ENCODE measurements around the gene MYH11.
"Not testable (repeated sequence)": the region's sequence is repeated elsewhere in the genome, so short reads cannot be mapped to it uniquely, and the experiment has no call there.

Gene MYH11

DNA sequence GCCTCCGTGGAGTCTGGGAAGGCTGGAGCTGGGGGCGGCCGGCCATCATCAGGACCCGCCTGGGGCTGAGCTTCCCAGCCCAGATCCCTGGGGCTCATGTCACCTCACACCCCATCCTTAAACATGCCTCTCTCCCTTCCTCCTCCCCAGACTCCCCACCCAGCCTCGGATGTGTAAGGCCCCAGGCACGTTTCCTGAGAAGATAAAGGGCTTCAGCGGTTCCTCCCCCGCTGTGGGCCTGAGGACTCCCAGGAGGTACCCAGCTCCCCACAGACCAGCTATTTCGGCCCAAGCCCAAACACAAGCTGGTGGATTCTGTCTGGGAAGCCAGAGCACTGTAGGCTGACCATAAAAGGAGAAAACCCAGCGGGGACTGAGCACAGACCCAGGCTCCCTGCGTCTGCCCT, 49.2 kb downstream of the MYH11 start:
- peak; percentile 11 for DNase-seq (ENCODE audit: low read depth)
- H3K27me3 ChIP-seq (replicated peaks; ENCODE audit: control insufficient read depth, insufficient read depth, low read length): peaks cover 22% of the 10 kb centered on the region
- H3K9ac ChIP-seq (ENCODE audit: low read length): no peak overlapping the region
- no peaks in the 10 kb centered on the region for H3K36me3 ChIP-seq (ENCODE audit: control insufficient read depth, insufficient read depth, low read length, severe bottlenecking)
- H3K4me3 ChIP-seq (ENCODE audit: low read length): no peak overlapping the region
- H3K9me3 ChIP-seq (ENCODE audit: control insufficient read depth, low read length): no peaks in the 10 kb centered on the region
- peaks cover 13% of the 10 kb centered on the region for H3K4me1 ChIP-seq (ENCODE audit: control insufficient read depth, insufficient read depth, low read length)

DNA sequence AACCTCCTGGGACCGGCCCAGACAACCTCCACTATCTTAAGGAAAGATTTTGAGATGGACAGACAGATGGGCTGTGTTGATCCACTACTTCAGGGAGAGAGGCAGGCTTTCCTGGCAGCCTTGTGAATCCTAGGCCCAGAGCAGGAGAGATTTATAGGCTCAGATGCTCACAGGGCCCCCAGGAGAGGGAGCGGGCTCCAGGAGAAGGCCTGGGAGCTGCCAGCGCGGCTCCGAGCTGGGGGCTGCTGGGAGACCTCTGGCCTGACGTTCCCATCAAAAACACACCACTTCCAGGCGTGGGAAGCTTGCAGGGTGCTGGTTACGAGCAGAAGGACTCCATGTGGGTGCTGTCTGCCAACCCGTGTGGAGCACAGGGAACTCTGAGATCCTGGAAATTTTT, 53.2 kb downstream of the MYH11 start:
- Histone ChIP-seq H3K36me3 (ENCODE audit: control insufficient read depth, insufficient read depth, low read length, severe bottlenecking) (no peaks in the 10 kb centered on the region), H3K9ac (ENCODE audit: low read length) (no peak overlapping the region), H3K9me3 (ENCODE audit: control insufficient read depth, low read length) (no peaks in the 10 kb centered on the region), H3K4me1 (ENCODE audit: control insufficient read depth, insufficient read depth, low read length) (no peaks in the 10 kb centered on the region), H3K27me3 (replicated peaks; ENCODE audit: control insufficient read depth, insufficient read depth, low read length) (peaks cover 35% of the 10 kb centered on the region), H3K4me3 (ENCODE audit: low read length) (no peak overlapping the region)
- DNase-seq (ENCODE audit: low read depth): no peak

DNA sequence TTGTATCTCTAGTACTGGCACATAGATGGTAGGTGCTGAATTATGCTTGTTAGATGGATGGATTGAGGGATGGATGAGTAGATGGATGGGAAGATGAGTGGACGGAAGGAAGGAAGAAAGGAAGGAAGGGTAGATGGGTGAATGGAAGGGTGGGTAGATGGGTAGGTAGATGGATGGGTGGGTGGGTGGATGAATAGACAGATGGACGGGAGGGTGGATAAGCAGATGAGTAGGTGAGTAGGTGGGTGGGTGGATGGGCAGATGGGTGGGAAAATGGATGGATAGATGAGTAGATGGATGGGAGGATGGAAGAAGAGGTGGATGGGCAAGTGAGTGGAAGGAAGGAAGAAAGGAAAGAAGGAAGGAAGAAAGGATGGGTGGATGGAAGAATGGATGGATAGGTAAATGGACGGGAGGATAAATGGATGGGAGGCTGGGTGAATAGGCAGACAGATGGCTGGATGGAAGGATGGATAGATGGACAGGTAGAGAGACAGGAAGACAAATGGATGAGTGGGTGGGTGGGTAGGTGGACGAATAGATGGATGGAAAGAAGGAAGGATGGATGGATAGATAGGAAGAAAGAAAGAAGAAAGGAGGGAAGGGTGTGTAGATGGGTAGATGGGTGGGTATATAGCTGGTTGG, 56.9 kb downstream of the MYH11 start:
- Histone ChIP-seq H3K36me3 (ENCODE audit: control insufficient read depth, insufficient read depth, low read length, severe bottlenecking) (no peaks in the 10 kb centered on the region), H3K4me3 (ENCODE audit: low read length) (no peak overlapping the region), H3K9me3 (ENCODE audit: control insufficient read depth, low read length) (peaks cover 15% of the 10 kb centered on the region), H3K9ac (ENCODE audit: low read length) (no peak overlapping the region), H3K27me3 (replicated peaks; ENCODE audit: control insufficient read depth, insufficient read depth, low read length) (peaks cover 28% of the 10 kb centered on the region), H3K4me1 (ENCODE audit: control insufficient read depth, insufficient read depth, low read length) (no peaks in the 10 kb centered on the region)
- DNase-seq (ENCODE audit: low read depth): no peak

DNA sequence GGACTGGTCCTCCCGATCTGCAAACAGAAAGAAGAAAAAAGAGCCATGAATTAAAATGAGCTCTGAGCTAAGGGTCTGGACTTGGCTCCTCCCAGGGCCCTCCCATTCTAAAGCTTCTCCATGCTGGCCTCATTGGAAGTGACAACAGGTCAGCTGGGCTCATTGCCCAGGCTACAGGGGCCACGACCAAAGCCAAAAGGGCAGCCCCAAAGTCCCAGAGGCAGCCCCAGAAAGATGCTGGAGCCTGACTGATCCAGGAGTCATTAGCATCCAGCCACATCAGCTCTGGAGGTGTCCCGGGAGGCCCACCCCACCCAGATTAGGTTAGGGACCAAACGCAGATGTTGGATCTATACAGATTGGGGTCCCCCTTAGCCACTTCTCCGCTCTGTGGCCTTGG, 58.2 kb downstream of the MYH11 start:
- Histone ChIP-seq H3K27me3 (replicated peaks; ENCODE audit: control insufficient read depth, insufficient read depth, low read length) (peaks cover 25% of the 10 kb centered on the region), H3K9me3 (ENCODE audit: control insufficient read depth, low read length) (peaks cover 15% of the 10 kb centered on the region), H3K9ac (ENCODE audit: low read length) (no peak overlapping the region), H3K4me1 (ENCODE audit: control insufficient read depth, insufficient read depth, low read length) (peaks cover 6% of the 10 kb centered on the region), H3K36me3 (ENCODE audit: control insufficient read depth, insufficient read depth, low read length, severe bottlenecking) (no peaks in the 10 kb centered on the region), H3K4me3 (ENCODE audit: low read length) (no peak overlapping the region)
- DNase-seq (ENCODE audit: low read depth): no peak

DNA sequence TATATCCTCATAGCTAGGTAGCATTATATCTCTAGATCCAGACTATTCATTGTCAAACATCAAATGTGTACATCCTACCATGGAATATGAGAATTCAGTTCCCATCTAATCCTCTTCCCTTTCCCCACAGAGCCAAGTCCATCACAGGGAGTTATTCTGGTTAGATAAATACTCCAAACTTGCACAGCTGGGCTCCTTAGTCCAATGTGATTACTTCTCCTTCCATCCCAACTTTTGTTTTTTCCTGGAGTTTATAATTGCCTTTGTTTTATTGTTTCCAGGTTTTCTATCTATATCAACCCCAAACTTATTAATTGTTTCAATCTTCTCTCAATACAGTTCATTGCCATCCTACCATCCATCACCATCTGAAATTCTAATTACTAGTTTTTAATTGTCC, 59.9 kb downstream of the MYH11 start:
- Histone ChIP-seq H3K4me3 (ENCODE audit: low read length) (no peak overlapping the region), H3K36me3 (ENCODE audit: control insufficient read depth, insufficient read depth, low read length, severe bottlenecking) (no peaks in the 10 kb centered on the region), H3K9ac (ENCODE audit: low read length) (no peak overlapping the region), H3K9me3 (ENCODE audit: control insufficient read depth, low read length) (peaks cover 15% of the 10 kb centered on the region), H3K27me3 (replicated peaks; ENCODE audit: control insufficient read depth, insufficient read depth, low read length) (peaks cover 19% of the 10 kb centered on the region), H3K4me1 (ENCODE audit: control insufficient read depth, insufficient read depth, low read length) (peaks cover 6% of the 10 kb centered on the region)
- DNase-seq (ENCODE audit: low read depth): no peak

DNA sequence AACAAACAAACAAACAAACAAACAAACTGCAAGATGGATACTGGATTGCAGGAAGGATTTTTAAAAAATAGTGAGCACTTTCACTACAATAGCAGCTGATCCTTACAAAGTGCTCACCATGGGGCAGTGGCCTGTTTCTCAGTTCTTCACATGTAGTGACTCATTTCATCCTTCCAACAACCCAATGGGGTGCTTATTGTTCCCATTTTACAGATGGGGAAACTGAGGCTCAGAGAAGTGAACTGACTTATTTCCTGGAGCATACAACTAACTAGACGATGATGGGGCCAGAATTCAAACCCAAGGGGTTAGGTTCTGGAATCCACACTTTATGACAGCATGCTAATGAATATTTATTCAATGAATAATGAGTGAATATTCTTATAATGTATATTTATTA, 61.2 kb downstream of the MYH11 start:
- H3K4me3 ChIP-seq (ENCODE audit: low read length): no peak overlapping the region
- peaks cover 17% of the 10 kb centered on the region for H3K27me3 ChIP-seq (replicated peaks; ENCODE audit: control insufficient read depth, insufficient read depth, low read length)
- DNase-seq (ENCODE audit: low read depth): no peak
- H3K36me3 ChIP-seq (ENCODE audit: control insufficient read depth, insufficient read depth, low read length, severe bottlenecking): no peaks in the 10 kb centered on the region
- peaks cover 6% of the 10 kb centered on the region for H3K4me1 ChIP-seq (ENCODE audit: control insufficient read depth, insufficient read depth, low read length)
- no peak overlapping the region for H3K9ac ChIP-seq (ENCODE audit: low read length)
- peaks cover 15% of the 10 kb centered on the region for H3K9me3 ChIP-seq (ENCODE audit: control insufficient read depth, low read length)

DNA sequence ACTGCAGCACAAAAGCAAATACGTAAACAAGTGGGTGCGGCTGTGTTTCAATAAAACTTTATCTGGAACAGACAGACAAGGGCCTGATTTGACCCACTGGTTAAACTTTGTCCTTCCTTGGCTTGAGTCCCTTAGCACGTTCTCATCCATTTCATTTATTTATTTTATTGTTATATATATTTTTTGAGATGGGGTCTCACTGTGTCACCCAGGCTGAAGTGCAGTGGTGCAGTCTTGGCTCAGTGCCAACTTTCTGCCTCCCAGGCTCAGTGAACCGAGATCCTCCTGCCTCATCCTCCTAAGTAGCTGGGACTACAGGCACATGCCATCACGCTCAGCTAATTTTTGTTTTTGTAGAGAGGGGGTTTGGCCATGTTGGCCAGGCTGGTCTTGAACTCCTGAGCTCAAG, 64.3 kb downstream of the MYH11 start:
- Histone ChIP-seq H3K4me1 (ENCODE audit: control insufficient read depth, insufficient read depth, low read length) (peaks cover 9% of the 10 kb centered on the region), H3K9me3 (ENCODE audit: control insufficient read depth, low read length) (peaks cover 13% of the 10 kb centered on the region), H3K4me3 (ENCODE audit: low read length) (no peak overlapping the region), H3K36me3 (ENCODE audit: control insufficient read depth, insufficient read depth, low read length, severe bottlenecking) (no peaks in the 10 kb centered on the region), H3K27me3 (replicated peaks; ENCODE audit: control insufficient read depth, insufficient read depth, low read length) (peaks cover 6% of the 10 kb centered on the region), H3K9ac (ENCODE audit: low read length) (no peak overlapping the region)
- no peak for DNase-seq (ENCODE audit: low read depth)

DNA sequence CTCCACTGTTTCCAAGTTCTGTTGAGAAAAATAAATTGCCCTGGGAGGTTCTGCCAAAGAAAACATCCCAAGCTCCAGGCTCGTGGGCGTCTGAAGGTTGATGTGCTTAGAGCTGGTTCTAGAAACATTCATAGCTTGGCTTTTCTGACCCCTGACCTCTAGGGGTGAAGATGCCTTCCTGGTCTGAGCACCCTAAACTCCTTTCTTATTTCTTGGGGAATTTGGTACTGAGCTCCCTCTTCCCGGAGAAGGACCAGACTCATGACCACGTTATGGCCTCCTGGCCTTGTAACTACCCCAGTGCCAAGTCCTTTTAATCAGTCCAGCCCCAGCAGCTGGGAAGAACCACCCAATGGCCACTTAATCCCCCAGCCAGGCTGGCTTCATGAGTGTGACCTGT, 66.4 kb downstream of the MYH11 start:
- Histone ChIP-seq H3K27me3 (replicated peaks; ENCODE audit: control insufficient read depth, insufficient read depth, low read length) (peaks cover 13% of the 10 kb centered on the region), H3K36me3 (ENCODE audit: control insufficient read depth, insufficient read depth, low read length, severe bottlenecking) (no peaks in the 10 kb centered on the region), H3K9ac (ENCODE audit: low read length) (no peak overlapping the region), H3K4me1 (ENCODE audit: control insufficient read depth, insufficient read depth, low read length) (peaks cover 9% of the 10 kb centered on the region), H3K9me3 (ENCODE audit: control insufficient read depth, low read length) (no peaks in the 10 kb centered on the region), H3K4me3 (ENCODE audit: low read length) (no peak overlapping the region)
- peak; percentile 25 for DNase-seq (ENCODE audit: low read depth)

DNA sequence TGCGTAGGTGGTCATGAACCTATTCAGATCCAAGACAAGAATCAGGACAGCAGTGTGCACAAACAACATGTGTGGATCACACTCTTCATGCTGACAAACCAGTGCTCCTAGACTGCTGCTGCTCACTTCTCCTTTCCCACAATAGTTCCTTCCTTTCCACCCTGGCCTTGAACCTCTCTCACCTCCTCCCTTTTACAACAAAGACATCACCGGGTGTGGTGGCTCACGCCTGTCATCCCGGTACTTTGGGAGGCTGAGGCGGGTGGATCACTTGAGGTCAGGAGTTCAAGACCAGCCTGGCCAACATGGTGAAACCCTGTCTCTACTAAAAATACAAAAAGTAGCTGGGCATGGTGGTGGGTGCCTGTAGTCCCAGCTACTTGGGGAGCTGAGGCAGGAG, 67.0 kb downstream of the MYH11 start:
- H3K36me3 ChIP-seq (ENCODE audit: control insufficient read depth, insufficient read depth, low read length, severe bottlenecking); H3K4me3 ChIP-seq (ENCODE audit: low read length); H3K9me3 ChIP-seq (ENCODE audit: control insufficient read depth, low read length); H3K9ac ChIP-seq (ENCODE audit: low read length); DNase-seq (ENCODE audit: low read depth); H3K4me1 ChIP-seq (ENCODE audit: control insufficient read depth, insufficient read depth, low read length): not testable (repeated sequence)
- peaks cover 19% of the 10 kb centered on the region for H3K27me3 ChIP-seq (replicated peaks; ENCODE audit: control insufficient read depth, insufficient read depth, low read length)

DNA sequence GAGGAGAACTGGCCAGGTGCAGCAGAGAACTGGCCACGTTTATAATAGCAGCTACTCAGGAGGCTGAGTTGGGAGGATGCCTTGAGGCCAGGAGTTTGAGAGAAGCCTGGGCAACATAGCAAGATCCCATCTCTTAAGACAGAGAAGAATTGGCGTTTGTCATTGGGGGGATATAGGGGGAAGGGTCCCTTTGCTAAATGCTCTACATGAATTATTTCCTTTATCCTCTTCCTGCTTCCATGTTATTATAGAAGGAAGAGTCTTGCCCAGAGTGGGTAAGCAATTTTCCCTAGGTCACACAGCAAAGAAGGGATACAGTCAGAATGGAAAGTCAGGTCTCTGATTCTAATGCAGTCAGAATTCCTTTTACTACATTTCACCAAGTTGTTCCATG, 68.0 kb downstream of the MYH11 start:
- Histone ChIP-seq H3K9me3 (ENCODE audit: control insufficient read depth, low read length) (no peaks in the 10 kb centered on the region), H3K27me3 (replicated peaks; ENCODE audit: control insufficient read depth, insufficient read depth, low read length) (peaks cover 29% of the 10 kb centered on the region), H3K9ac (ENCODE audit: low read length) (no peak overlapping the region), H3K4me3 (ENCODE audit: low read length) (no peak overlapping the region), H3K4me1 (ENCODE audit: control insufficient read depth, insufficient read depth, low read length) (peaks cover 3% of the 10 kb centered on the region), H3K36me3 (ENCODE audit: control insufficient read depth, insufficient read depth, low read length, severe bottlenecking) (no peaks in the 10 kb centered on the region)
- no peak for DNase-seq (ENCODE audit: low read depth)

DNA sequence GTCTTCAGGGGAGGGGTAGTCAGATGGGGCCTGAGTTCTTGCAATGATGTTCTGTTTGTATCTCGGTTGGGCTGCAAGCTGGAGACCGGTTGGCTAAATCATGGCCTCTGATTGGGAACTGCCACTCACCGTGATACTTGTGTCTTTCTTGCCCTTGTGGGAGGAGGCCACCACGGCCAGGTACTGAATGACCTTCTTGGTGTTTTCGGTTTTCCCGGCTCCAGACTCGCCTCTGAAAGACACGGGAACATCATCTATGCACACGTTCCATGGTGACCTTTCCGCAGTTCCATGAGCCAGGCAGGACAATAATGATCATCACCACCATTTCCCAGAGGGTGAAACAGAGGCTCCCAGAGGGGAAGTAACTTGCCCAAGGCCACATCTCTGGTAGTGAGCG, 70.3 kb downstream of the MYH11 start:
- Histone ChIP-seq H3K36me3 (ENCODE audit: control insufficient read depth, insufficient read depth, low read length, severe bottlenecking) (no peaks in the 10 kb centered on the region), H3K4me1 (ENCODE audit: control insufficient read depth, insufficient read depth, low read length) (peaks cover 3% of the 10 kb centered on the region), H3K9me3 (ENCODE audit: control insufficient read depth, low read length) (no peaks in the 10 kb centered on the region), H3K4me3 (ENCODE audit: low read length) (no peak overlapping the region), H3K9ac (ENCODE audit: low read length) (no peak overlapping the region), H3K27me3 (replicated peaks; ENCODE audit: control insufficient read depth, insufficient read depth, low read length) (peaks cover 36% of the 10 kb centered on the region)
- DNase-seq (ENCODE audit: low read depth): no peak

DNA sequence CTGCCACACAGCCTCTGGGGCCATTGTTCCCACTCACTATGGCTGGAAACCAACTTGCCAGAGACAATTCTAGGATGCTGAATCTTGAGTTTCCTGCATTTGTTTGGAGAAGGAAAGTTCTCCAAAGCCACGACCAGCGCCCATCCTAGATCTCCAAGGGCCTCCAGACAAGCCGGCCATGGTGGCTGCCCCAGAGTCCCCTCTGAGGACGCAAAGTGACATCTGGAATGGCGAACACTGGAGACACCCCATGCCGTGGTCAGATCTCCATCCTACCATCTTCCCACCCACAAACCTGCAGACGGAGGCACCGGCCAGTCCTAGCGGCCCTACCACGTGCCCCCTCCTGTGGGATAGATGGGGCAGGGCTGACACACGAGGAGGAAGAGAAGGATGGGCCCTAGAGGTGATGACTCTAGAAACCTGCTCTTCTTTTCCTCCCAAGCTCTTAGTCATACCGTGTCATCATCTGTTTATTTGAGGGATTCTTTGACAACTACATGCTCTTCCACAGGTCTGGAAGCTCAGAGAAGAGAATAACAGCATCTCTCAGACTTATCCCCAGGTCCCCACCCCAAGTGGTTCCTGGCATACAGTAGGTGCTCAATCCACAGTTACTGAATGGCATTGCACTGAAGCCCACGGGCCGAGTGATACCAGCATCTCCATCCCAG, 71.3 kb downstream of the MYH11 start:
- no peaks in the 10 kb centered on the region for H3K36me3 ChIP-seq (ENCODE audit: control insufficient read depth, insufficient read depth, low read length, severe bottlenecking)
- no peak overlapping the region for H3K9ac ChIP-seq (ENCODE audit: low read length)
- no peak for DNase-seq (ENCODE audit: low read depth)
- H3K9me3 ChIP-seq (ENCODE audit: control insufficient read depth, low read length): no peaks in the 10 kb centered on the region
- no peak overlapping the region for H3K4me3 ChIP-seq (ENCODE audit: low read length)
- H3K27me3 ChIP-seq (replicated peaks; ENCODE audit: control insufficient read depth, insufficient read depth, low read length): peaks cover 46% of the 10 kb centered on the region
- peaks cover 2% of the 10 kb centered on the region for H3K4me1 ChIP-seq (ENCODE audit: control insufficient read depth, insufficient read depth, low read length)

All from adipocyte (in vitro differentiated cells).